Pancreas (tissue), 10 donors: Measurements from ENCODE around the gene RNASEH2A. TPM values are rescaled to one million over a fixed set of nuclear protein-coding genes. Genes with fewer than 3 reads are reported as not detected.

Experiments
- ATAC-seq, 4 donors: fragments of 200-7000 bp; cut with Tn5 transposase; one replicate each; pipeline versions ENCODE4 v1.8.0 to v1.9.1; 2020; ENCODE audit warnings: mild to moderate bottlenecking in 4 of 4, moderate library complexity in 4 of 4
- DNase-seq, 6 donors: peaks; one replicate each; pipeline ENCODE4 v3.0.0-alpha.2; 2020
- FAIRE-seq: peaks from 2 replicates; lab custom pipeline; 2012; peaks lifted over from hg19 to GRCh38; lab: Jason Lieb, UNC
- H3K27ac ChIP-seq, 4 donors: fragments of 200-600 bp; sonication (generic); 1 replicate in 3 of 4; 2 replicates in 1 of 4; pipeline versions ENCODE4 v1.5.0 to v1.8.0; 2020
- H3K27me3 ChIP-seq, 4 donors: fragments of 200-600 bp; one replicate each; pipeline ENCODE4 v1.8.0; 2021
- H3K36me3 ChIP-seq, 3 donors: fragments of 200-600 bp; sonication (generic) in 1 of 3; one replicate each; pipeline versions ENCODE4 v1.5.0 to v1.8.0; 2020 to 2021
- H3K4me1 ChIP-seq, 3 donors: fragments of 200-600 bp; one replicate each; pipeline ENCODE4 v1.8.0; 2021
- H3K4me3 ChIP-seq, 4 donors: fragments of 200-600 bp; sonication (generic) in 2 of 4; one replicate each; pipeline versions ENCODE4 v1.5.0 to v1.8.0; 2020 to 2021
- H3K9me3 ChIP-seq, 4 donors: fragments of 200-600 bp; one replicate each; pipeline ENCODE4 v1.8.0; 2021
- WGBS, 2 donors: extraction: QIAGEN DNeasy Blood & Tissue Kit; methylation state at CpG; one replicate each; pipeline ENCODE4 v1.1.7; 2013; 5-methylcytosine and 5-hydroxymethylcytosine counted together
- intact Hi-C, 3 donors: fragments of 100-400 bp; cut with DNase I; formaldehyde crosslinking; loops; one replicate each; pipeline versions ENCODE4 v1.11.1 to v1.14.2; 2022
- polyA plus RNA-seq, 2 donors: library from polyadenylated mRNA; stranded (reverse); fragments of 200-250 nt; gene quantifications; one replicate each; pipeline ENCODE4 v1.2.3, GENCODE V29; 2013
- total RNA-seq, 6 donors: library from RNA; stranded (reverse); fragmentation: NEBNext Ultra II Directional in 4 of 6; extraction: Animal tissue kit (Norgen Biotek cat#: 25700) in 4 of 6; gene quantifications; one replicate each; pipeline versions ENCODE4 v1.2.1 to v1.2.4, GENCODE V29; 2021 to 2023
- TF ChIP-seq, protein P1 (sequence below), 4 donors: fragments of 200-600 bp; sonication (generic) in 3 of 4; IDR thresholded peaks; one replicate each; pipeline versions ENCODE4 v1.5.0 to v1.8.0; 2021; ENCODE audit warnings: antibody characterized with exemption in 4 of 4
- donor health status: healthy with polysubstance abuse.
- donor health status: DM: no; HTN: no; CAD: no; lungs with moderate emphysema.
- donor health status: DM: no; HTN: no; CAD: no.
- donor health status: control.
- donor health status: control.
- donor health status: Bipolar disorder and iron deficiency.
- donor health status: DM: yes; HTN: yes; CAD: no.
- donor health status: DM: no; HTN: no; CAD: no.
- donor health status: DM: no; HTN: no; CAD: no.
- donor health status: DM: yes; HTN: yes; CAD: no.

Gene RNASEH2A
- total and polyA plus RNA-seq, 8 donors = 1.7 to 6.0 (median 3.6) TPM

DNA sequence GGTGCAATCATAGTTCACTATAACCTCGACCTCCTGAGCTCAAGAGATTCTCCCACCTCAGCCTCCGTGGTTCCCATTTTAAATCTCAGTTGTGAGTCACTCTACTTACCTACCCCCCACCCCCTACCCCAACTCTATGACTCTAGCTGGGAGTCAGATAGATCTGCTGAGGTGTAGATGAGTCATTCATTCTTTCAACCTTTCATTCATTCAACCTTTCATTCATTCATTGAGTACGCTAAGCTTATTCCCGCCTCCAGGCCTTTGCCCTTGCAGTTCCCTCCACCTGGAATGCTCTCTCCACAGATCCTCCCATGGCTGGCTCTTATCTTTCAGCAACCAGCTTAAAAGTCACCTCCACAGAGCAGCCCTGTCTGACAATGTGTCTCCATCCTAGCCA is 30.8 kb downstream of the RNASEH2A start:
- peaks cover 0 to 33% (median 5%) of the 10 kb centered on the region in 4 donors for H3K27me3 ChIP-seq
- 60 to 65% methylated on average over 4 of the region's 4 CpGs for WGBS, 2 donors
- intact Hi-C loops = no loop called here

DNA sequence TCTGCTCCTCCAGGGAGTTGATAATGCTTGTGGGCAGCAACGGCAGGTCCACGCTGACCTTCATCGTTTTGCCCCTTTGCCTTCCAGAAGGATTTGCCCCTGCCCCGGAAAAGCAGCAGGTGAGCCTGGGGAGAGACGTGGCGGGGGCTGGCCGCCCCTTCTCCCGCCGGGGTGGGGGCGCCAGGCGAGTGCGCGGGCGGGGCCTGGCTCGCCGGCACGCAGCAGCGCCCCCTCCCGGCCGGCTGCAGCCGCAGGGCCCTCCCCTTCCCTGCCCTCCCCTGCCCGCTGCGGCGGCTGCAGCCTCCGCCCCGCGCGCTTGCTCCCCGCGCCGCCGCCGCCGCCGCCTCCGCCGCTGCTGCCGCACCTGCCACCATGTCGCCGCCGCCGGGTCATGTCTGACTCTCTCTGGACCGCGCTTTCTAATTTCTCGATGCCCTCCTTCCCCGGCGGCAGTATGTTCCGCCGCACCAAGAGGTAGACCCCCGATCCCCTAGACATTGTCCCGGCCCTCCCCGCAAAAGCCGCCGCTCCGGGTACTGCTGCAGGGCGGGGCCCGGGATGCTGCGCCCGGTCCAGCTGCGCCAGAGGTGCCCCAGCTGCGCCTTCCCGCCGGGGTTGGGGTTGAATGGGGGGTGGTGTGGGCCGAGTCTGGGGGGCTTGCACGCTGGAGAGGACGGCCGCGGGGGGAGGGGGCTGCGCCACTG is 31.9 kb downstream of the RNASEH2A start, which contains the start of gene MAST1:
Gene MAST1 (plus strand): TSS at position 334 of the 704 bp plus-strand sequence. CDS start 58 bp downstream, at position 392.
- H3K27ac ChIP-seq = no peak within 1 kb of the TSS
- peaks cover 0 to 13% (median 0%) of the 10 kb centered on the region in 3 donors for H3K4me1 ChIP-seq
- peak in 3 of 6 donors; percentile 34 to 84 (median 54) for DNase-seq
- no peaks in the 10 kb centered on the region for H3K9me3 ChIP-seq
- peaks cover 0 to 29% (median 3%) of the 10 kb centered on the region in 4 donors for H3K27me3 ChIP-seq
- ATAC-seq = peak; percentile 57 to 78 (median 69)
- peak within 1 kb of the TSS in 2 of 4 donors; percentile 28 to 36 for H3K4me3 ChIP-seq
- WGBS, 2 donors = 0 to 1% methylated on average over 20 to 69 of the region's 69 CpGs
- intact Hi-C loops = no loop called here
- H3K36me3 ChIP-seq = no peaks in the 10 kb centered on the region
- FAIRE-seq = no peak
- TF ChIP-seq, protein P1, sequence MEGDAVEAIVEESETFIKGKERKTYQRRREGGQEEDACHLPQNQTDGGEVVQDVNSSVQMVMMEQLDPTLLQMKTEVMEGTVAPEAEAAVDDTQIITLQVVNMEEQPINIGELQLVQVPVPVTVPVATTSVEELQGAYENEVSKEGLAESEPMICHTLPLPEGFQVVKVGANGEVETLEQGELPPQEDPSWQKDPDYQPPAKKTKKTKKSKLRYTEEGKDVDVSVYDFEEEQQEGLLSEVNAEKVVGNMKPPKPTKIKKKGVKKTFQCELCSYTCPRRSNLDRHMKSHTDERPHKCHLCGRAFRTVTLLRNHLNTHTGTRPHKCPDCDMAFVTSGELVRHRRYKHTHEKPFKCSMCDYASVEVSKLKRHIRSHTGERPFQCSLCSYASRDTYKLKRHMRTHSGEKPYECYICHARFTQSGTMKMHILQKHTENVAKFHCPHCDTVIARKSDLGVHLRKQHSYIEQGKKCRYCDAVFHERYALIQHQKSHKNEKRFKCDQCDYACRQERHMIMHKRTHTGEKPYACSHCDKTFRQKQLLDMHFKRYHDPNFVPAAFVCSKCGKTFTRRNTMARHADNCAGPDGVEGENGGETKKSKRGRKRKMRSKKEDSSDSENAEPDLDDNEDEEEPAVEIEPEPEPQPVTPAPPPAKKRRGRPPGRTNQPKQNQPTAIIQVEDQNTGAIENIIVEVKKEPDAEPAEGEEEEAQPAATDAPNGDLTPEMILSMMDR (IDR thresholded peaks at IDR 0.05) = peak in 3 of 4 donors; percentile 6 to 46 (median 7)

More for the DNA sequence above, 30.8 kb downstream of the RNASEH2A start:
- Histone ChIP-seq H3K4me3 (no peak overlapping the region), H3K27ac (no peak overlapping the region), H3K9me3 (no peaks in the 10 kb centered on the region), H3K36me3 (no peaks in the 10 kb centered on the region), H3K4me1 (peaks cover 0 to 15% (median 0%) of the 10 kb centered on the region in 3 donors)
- TF ChIP-seq, protein P1 (IDR thresholded peaks at IDR 0.05) = no peak
- FAIRE-seq = no peak
- DNase-seq = no peak
- no peak for ATAC-seq

DNA sequence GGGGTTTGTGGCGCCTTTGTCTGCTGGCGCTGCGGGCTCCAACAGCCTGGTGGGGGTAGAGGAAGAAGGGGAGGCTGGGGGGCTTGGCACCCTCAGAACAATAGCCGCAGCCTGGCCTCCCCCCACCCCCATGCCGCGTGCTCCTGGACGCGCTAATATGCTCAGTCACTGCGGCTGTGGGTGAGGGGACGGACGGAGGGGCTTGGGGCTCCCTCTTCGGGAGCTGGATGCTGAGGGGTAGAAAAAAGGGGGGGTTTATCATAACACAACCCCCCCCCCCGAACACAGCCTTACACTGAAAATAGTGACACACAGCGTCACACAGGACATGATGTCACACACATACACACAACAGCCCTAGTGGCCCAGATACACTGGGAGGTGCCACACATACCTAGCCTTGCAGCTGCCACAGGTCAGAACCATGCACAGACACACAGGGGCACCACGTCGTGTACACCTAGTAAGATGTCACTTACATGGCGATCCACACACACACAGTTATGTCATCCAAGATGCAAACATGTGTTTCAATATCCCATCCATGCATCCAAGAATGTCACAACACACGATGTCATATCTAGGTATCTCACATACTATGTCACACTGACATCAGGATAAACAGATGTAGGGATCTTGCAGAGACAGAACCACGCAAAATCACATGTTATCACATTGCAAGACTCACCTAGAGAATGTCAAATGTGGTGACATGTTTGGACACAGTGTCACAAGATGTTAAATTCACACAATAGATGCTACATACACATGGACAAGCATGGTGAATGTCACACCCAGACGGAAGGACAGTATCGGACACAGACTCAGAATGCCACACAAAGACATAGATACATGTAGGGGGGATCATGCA is 32.7 kb downstream of the RNASEH2A start:
- intact Hi-C loops = no loop called here
- ATAC-seq (no peak), FAIRE-seq (no peak), DNase-seq (no peak)
- Histone ChIP-seq H3K4me1 (peaks cover 0 to 8% (median 0%) of the 10 kb centered on the region in 3 donors), H3K27me3 (peaks cover 0 to 29% (median 3%) of the 10 kb centered on the region in 4 donors), H3K4me3 (peak overlapping the region in 1 of 4 donors; percentile 36), H3K9me3 (no peaks in the 10 kb centered on the region), H3K36me3 (no peaks in the 10 kb centered on the region), H3K27ac (no peak overlapping the region)
- WGBS, 2 donors = 14 to 17% methylated on average over 21 of the region's 21 CpGs
- TF ChIP-seq, protein P1 (IDR thresholded peaks at IDR 0.05) = no peak

DNA sequence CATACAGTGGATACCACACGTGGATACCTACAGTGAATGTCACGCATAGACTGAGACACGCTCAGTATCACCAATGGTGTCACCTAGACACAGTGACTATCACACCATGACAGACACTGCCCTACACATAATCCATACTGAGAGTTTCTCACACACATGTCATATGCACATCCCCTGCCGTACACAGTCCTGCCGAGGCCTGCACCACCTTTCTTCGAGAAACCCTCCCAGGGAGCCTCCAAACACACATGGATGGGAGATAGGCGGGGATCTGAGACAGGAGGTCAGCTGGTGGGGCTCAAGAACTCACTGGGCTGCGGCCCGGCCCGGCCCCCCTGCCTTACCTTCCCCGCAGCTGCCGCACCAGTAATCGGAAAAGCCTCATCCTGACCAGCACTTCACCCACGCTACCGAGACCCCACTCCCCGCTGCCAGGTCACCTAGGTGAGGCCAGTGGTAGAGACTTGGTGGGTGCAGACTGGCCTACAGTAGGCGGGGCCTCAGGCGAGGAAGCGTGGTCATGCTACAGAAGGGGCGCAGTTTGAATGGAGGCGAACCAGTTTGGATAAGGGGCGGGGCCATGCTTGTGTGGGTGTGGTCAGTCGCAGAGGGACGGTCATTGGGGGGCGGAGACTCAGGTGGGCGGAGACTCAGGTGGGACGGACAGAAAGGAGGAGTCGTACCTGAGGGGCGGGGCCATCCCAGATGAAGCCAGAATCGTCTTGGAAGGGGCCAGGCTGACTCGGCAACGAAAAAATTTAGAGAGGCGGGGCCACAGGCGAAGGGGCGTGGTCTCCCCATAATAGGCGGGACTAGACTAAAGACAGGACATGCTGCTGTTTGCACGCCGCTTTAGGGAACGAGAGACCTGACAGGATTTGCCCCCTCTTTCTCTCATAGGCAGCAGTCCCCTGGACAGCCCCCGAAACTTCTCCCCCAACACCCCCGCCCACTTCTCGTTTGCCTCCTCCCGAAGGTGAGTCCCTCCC is 34.0 kb downstream of the RNASEH2A start:
- no peaks in the 10 kb centered on the region for H3K36me3 ChIP-seq
- no peak for FAIRE-seq
- intact Hi-C loops = loop anchor here in 2 of 3 donors (5.0 to 10.0 kb wide), 4 partner anchors 78 to 266 kb away; partner anchors contain the start of gene BEST2 (in 1 of the 2)

More for the DNA sequence above, 34.0 kb downstream of the RNASEH2A start:
- WGBS, 2 donors = 29% methylated on average over 42 to 43 of the region's 43 CpGs
- Histone ChIP-seq H3K27ac (no peak overlapping the region), H3K4me3 (peak overlapping the region in 1 of 4 donors; percentile 28), H3K27me3 (peaks cover 0 to 16% (median 3%) of the 10 kb centered on the region in 4 donors), H3K4me1 (peaks cover 0 to 6% (median 0%) of the 10 kb centered on the region in 3 donors), H3K9me3 (no peaks in the 10 kb centered on the region)
- ATAC-seq (peak; percentile 28 to 70 (median 60)), DNase-seq (peak; percentile 31 to 81 (median 70))
- TF ChIP-seq, protein P1 (IDR thresholded peaks at IDR 0.05) = no peak
